ENCODE measurements around the gene ABRAXAS1.

The ABRAXAS1 gene

DNA sequence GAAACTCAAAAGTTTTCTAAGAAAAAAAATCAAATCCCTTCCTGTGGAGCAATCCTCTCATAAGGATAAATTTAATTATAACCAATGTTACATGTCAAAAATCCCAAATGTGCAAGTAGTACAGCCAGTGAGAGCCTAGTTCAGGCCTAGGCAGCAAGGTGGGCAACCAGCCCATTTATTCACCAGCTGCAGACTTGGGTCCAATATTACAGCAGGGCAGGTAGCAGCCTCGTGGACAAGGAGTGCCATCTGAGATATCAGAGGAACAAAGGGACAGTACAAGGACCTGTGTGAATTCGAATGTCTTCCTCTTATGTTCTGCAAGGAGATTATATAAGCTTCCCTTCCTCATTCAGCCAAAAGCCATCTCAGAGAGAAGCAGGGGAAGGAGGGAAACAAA lies 35.9 kb downstream of the ABRAXAS1 start:
- no peak for DNase-seq

DNA sequence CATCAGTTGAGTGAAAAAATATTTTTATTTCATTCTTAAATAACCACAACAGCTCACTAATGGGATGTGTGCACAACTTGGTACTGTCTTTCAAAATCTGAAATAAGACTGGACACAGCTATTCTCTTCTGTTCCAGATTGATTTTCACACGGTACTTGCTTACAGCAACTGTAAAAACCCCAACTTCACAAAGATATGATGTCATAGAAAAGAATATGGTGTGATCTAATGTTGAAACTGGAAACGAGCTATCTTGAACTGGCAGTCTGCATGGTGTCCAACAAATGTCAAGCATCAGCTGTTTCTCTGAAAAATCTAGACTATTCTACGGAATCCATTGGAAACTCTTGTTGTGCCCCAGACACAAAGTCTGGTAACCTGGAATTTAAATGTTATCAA lies 44.0 kb downstream of the ABRAXAS1 start:
- DNase-seq, result no peak

DNA sequence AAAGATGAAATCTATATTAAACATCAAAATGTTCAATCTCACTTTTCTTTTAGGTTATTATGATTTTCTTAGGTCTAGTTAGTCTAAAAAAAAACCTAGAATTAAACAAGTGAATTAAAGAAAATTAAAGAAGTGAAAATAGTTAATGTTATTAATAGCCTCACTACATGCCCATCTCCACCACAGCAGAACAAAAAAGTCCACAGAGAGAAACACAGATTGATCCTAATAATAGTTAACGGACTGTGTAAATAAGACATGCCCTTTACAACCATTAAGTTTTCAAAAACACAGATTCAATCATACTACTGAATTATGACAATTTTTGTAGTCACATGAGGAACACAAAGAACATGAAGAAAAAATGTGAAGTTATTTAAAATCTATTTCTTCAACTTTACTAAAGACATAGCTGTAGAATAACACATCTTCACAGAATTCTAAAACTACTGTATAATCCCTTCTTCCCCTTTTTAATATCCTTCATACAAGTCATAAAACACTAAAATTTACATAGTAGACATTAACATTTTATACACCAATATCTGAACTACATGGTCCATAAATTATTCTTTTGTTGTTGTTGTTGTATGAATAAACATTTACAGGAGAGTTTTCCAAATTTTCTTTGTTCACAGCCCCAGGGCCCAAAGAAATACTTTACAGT lies 44.6 kb downstream of the ABRAXAS1 start:
- no peak for DNase-seq

DNA sequence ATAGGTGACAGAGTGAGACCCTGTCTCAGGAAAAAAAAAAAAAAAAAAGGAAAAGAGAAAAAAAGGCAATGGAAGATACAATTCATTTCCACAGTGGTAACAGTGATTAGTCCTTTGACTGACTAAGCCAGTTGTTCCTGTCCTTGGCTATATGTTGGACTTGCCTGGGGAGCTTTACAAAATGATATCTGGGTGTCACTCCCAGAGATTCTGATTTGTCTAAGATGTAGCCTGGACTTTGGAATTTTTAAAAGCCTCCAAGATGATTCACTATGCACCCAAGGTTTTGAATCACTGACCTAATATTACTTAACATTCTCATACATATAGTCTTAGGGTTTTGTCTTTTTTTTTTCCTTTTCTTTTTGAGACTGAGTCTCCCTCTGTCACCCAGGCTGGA lies 46.2 kb downstream of the ABRAXAS1 start:
- no peak for DNase-seq

DNA sequence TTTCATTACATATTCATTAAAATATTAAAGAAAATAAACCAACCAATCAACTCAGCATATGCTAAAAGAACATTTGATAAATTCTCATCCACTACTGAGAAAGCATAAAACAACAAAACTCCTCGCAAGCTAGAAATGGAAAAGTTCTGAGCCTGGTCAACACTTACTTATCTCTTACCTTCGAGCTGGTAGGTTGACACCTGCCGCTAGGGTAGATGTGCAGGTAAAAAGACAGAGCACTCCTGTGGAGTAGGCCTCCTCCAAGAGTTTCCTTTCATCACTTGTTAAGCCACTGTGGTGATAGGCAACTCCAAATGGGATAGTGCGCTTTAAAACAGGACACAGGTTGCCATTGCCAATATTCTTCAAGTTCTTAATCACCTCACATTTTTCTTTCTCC lies 48.2 kb downstream of the ABRAXAS1 start:
- DNase-seq, result no peak

DNA sequence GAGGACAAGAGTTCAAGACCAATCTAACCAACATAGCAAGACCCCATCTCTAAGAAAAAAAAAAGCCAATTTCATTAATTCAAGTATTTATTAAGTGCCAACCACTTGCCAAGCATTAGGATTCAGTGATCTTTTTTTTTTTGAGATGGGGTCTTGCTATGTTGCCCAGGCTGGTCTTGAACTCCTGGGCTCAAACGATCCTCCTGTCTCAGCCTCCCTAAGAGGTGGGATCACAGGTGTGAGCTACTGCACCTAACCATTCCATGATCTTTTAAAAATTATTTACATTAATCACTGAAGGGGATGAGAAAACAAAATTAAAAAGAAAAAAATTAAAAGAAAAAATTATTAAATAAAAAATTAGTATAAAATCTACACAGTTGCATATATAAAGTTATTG lies 53.7 kb downstream of the ABRAXAS1 start:
- DNase-seq, result no peak

DNA sequence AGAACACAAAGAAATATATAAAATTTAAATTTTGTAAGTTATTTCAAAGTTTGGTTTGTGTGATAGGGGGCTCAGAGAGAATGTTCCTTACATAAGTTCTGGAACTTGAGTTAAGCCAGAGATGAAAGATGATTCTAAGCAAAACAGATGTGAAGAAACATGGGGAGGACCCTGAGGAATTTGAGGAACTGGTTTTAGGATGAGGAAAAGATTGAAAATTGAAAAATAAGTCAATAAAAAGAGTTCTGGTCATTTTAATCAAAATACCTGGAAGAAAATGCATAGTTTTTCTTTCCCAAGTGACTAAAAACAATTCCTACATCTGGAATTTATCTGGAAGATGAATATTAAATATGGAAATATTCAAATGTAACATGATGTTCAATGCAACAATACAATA lies 66.7 kb downstream of the ABRAXAS1 start:
- no peak for DNase-seq

DNA sequence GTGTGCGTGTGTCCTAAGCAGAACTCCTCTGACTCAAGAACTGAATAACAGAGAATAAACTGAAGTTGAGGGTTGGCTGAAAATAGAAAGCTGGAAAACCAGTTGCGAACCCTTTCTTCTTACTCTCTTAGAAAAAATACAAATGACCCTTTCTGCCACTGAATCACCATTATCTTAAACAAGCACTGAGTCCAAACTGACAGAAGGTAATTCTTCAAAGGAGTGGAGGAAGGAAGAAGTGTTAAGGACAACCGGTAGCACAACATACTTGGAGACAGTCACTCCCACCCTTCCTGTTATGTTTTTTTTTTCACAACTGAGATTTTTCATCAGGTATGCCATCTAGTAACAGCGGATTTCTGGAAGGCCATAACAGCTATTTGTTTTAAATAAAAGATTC lies 67.3 kb downstream of the ABRAXAS1 start:
- no peak for DNase-seq

DNA sequence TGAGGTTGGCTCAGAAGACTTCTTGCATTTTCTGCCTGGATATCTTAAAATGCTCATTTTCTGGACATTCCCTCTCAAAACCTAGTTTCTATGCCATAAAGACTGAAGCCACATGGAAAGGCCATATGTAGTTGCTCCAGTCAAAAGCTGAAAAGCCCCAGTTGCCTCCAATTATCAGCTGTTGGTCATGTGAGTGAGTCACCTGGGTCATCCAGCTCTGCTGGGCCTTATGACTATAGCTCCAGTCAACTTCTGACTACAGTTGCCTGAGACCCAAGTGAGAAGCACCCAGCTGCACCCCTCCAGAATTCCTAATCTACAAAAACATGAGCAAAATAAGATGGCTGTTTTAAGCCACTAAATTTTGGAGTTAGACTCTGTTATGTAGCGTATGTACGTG lies 71.2 kb downstream of the ABRAXAS1 start:
- DNase-seq, result no peak

Data from NCI-H446 (cell line).